ENCODE measurements around the gene GSTM4.
"Not testable (repeated sequence)": the region's sequence is repeated elsewhere in the genome, so short reads cannot be mapped to it uniquely, and the experiment has no call there.

Gene GSTM4

DNA sequence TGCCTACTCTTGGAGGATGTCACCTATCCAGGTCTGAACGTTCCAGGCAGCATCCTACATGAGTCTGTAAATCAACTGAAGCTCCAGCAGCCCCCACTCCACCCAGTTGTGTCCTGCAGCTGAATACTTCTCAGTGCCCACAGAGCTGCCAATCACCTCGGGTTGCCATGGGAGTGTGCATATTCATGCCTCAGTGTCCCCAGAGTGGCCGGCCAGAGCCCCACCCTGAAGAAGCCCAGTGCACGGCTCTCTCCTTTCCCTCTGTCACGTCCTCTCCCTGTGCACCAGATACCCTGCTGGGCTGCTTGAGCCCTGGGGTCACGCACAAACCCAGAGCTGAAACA is 16.1 kb upstream of the GSTM4 start:
- DNase-seq: no peak

DNA sequence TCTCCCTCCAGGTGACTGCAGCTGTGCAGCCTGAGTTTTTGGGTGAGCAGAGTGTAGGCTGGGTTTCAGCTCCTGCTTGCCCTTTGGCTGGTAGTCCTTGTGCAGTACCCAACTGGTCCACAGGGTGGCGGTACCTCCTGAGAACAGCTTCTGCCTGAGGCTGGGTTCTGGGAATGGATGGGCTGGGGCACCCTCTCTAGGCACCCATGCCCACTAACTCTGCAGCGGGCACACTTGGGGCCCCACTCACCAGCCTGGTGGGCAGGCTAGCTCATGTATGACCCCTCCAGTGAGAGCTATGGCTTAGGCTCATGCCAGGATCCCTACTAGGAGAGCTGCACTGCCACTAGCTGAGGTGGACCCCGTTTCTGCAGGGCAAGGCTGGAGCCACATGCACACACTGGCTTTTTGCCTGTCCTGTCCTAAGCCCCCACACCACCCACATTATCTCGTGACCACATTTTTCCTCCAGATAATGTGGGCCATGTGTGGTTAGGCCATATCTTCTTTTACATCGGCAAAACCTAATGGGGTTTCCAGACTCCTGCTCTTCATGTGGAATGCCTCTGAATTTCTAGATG is 15.5 kb upstream of the GSTM4 start:
- DNase-seq: peak; percentile 83 to 88

DNA sequence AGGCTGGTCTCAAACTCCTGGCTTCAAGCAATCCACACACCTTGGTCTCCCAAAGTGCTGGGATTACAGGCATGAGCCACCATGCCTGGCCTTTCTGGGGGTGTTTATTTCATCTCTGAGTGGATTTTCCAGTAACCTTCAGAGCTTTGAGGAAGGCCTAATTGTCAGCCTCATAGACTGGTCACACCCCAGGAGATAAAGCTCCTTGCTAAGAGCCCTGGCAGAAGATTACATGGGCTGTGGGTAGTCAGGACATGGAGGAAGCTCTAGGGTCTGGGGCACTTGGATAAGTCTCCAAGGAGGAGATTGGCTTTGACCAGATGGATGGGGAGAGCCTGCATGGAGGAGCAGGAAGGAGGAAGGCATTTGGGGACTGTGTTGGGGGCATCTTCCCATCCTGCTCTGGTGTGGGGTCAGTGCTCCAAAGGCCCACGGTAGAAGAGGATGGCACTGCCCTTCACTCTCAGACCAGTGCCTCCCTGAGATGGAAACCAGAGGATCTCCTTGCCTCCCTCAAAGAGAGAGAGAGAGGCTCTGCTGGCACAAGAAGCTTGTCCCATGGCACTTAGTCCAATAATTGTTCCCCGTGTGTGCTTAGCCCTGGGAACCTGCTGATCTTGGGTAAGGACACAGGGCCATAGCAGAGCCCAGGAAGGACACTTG is 14.7 kb upstream of the GSTM4 start:
- no peak for DNase-seq

DNA sequence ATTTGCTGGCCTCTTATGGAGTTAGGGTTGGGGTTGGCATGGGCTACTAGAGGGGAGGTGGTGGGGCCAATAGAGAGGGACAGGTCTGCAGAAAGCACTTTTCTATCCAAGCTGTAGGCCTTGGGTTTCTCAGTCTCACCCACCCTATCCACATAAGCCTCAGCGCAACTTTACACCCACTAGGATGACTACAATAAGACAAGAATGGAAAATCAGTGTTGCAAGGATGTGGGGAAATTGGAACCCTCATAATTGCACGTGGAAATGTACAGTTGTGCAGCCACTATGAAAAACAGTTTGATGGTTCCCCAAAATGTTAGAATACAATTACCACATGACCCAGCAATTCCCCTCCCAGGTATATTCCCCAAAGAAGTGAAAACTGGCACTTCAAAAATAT is 14.0 kb upstream of the GSTM4 start:
- DNase-seq: no peak

DNA sequence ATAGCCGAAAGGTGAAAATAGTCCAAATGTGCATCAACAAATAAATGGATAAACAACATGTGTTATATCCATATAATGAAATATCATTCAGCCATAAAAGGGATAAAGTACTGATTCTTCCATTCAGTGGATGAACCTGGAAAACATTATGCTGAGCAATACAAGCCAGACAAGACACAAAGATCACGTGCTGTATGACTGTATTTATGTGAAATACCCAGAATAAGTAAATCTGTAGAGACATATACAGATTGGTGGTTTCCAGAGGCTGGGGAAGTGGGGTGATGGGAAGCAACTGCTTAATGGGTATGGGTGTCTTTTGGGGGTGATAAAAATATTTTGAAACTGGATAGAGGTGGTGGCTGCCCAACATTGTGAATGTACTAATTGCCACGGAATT is 13.3 kb upstream of the GSTM4 start:
- DNase-seq: no peak

DNA sequence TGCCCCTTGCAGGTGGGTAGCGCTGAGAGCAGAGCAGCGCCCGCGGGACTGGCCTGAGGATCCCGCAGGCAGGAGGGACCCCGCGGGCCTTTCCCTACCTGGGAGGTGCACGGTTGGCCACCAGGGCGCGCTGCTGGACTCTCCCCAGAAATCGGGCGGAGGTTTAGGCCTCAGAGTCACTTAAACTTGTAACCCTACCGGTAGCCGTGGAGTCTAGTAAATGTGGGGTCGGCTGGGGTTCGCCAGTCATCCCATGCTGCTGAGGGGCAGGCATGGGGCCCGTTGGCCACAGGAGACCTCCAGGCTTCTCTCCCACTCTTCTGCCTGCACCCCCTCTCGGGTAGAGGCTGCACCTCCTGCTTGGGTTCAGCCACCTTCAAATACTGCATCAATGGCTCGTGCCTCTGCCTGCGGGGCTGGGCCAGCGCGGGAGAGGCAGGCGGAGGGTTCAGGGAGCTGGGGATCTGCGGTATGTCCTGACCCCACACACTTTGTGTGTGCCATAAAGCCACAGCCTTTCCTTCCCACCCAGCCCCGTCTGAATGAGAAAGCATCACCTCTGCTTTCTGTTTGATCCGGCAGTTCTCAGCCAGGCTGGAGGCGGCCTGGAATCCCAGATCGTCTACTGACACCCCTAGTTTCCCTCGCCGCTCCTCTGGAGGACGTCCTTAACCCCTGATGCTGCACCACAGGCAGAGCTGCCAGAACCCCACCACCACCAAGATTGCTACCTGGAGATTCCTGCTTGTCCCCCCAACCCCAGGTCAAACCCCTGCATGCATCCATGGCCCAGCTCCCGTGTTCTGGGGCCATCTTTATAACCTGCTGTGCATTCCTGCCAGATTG is 12.3 kb upstream of the GSTM4 start:
- DNase-seq: peak; percentile 81 to 86

DNA sequence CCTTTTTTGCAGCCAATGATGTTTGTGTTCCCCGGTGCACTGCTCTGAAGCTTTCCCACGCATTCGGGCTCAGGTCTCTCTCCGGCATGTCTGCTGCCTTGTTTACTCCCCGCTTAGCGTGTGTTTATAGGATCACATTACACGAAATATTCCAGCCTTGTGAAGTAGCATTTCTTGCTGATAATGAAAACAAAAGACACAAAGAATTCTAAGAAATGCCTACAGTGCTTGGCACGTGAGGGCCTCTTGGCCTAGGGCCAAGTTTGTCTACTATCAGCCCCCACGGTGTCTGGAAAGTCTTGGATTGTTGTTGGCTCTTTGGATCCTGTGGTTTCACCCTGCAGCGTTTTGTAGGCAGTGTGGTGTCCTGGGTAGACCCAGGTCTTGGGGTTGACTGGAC is 11.2 kb upstream of the GSTM4 start:
- no peak for DNase-seq

DNA sequence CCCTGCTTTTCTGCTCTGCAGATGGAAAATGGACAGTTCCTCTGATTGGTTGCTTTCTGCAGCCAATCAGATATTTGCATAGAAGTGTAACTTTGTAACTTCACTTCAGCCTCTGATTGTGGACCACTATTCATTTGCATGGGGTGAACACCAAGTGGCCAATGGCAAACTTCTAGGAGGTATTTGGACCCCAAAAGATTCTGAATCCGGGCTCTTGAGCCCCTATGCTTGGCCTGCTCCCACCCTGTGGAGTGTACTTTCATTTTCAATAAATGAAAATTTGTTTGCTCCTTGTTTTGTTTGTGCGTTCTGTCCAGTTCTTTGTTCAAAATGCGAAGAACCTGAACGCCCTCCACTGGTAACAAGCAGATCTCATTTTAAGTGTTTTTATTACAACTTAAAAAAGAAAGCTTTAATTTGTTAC is 6.4 kb upstream of the GSTM4 start:
- DNase-seq: no peak

DNA sequence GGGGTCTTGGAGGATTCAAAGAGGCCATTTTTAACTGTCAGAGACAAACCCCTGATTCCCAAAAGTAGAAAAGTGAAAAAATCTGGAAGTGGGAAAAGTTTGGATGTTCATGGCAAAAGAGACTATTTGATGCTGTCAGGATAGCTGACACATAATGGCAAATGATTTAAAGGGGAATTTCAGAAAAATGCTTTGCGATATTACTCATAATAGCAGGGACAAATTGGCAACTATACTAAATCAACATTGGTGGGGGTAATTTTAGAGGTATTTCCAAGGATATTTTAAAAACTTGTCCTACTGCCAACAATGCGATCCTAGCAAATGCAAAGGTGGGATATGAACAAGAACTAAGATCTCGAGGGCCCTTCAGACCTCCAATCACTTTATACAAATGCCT is 5.3 kb upstream of the GSTM4 start:
- no peak for DNase-seq

DNA sequence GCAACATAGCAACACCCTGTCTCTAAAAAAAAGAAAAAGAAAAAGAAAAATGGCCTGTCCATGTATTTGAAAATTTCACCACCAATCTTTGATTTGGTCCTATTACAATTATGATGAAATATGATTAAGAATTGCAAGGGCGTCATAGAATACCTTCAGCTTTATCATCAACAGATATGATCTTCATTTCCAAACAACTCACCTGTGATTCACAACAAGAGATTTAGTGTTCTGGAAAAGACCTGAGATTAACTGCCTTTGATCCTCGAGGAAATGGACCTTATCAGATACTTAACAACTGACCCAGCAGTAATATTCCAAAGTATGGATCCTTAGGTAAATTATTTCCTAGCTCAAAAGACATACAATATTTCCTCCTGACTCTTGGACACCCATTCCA is 3.5 kb upstream of the GSTM4 start:
- no peak for DNase-seq

DNA sequence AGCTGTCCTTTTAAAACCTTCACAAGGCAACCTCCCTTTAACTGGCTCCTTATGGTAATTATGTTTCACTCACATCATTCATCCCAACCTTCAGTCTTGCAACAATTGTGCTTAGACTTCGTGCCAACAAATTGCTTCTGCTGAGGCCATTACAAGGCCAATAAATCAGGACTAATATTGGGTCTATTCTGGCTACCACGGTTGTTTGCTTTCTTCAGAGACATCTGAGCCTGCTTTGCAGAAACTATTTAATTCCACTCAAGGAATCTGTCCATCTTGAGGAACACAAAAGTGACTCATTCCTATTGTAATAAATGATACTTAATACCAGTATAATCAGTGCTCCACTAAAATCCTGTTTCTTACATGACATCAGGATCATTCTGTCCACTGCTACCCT is 2.6 kb upstream of the GSTM4 start:
- no peak for DNase-seq

DNA sequence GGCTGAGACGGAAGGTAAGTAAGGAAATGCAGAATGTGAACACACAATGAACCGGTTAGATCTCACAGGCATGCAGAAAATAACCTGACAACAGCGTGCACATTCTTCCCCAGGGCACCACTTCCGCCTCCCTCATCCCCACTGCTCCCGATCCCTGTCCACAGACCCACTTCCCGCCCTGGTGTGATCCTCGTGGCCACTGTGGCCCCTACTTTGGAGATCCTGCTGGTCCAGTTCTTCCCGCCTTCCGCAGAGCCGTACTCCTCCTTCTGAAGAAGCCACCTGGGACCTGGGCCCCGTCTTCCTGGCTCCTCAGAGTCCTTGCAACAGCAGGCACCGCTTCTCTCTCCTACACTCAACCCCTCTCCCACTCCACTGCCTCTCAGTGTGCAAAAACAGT is 1.4 kb upstream of the GSTM4 start:
- no peak for DNase-seq

DNA sequence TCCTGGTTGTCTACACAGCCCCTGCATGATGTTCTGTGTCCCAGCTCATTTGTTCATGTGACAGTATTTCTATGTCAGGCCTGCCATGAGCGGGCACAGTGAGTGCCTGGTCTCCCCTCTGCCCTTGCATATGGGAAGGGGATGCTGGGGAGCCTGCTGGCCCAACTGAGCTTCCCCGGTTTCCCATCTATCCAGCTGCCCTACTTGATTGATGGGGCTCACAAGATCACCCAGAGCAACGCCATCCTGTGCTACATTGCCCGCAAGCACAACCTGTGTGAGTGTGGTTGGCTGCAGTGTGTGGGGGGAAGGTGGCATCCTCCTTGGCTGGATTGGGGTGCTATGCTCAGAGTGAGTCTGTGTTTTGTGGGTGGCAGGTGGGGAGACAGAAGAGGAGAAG is 1.5 kb downstream of the GSTM4 start:
- DNase-seq: no peak

DNA sequence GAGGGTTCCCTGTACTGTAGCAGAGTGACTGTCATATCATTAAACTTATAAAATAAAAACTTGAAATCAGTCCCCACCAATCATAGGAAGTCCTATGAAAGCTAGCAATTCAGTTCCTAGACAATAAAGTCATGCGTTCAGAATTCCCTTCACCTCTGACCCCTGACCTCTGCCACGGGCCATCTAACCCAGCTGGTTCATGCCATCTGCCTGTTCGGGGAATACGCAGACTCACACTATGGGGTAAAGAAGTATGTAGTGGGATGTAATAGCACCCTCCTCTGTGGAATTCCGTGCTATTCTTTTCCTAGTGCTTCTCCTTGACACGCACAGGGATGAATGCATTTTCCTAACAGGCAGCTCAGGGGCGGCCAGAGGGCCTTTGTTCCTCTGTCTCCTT is 2.1 kb downstream of the GSTM4 start:
- DNase-seq: no peak

DNA sequence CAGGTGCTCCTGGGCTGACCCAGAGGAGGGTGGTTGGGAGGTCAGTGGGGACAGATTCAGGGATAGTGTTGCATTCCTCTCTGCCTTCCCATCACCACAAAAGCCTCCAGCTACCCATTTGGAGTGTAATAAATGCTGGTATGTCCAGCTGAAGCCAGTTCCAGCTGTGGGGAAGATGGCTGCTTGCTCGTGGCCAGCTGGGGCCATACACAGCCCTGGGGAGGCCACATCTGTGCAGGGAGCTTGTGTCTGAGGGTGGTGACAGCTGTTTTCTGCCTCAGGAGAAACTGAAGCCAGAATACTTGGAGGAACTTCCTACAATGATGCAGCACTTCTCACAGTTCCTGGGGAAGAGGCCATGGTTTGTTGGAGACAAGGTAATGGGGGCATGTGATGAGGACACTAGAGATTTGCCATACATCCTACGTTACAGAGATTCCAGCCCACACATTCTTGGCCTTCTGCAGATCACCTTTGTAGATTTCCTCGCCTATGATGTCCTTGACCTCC is 2.7 kb downstream of the GSTM4 start:
- DNase-seq: no peak

DNA sequence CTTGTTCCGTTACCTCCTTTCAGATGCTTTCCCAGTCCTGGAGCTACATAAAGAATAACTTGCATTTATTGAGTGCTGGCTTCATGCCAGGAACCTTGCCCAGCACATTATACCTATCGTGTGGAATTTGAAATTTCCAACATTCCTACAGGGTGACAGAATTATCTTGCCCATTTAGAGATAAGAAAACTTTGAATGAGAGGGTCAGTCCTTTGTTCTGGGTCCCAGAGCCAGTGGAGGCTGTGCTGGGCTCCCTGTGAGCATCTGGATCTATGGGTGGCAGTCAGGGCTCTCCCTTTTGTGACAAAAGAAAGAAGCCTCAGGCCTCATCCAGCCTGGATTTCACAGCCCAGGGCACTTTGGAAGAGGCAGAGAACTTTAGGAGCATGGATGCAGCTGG is 3.2 kb downstream of the GSTM4 start:
- no peak for DNase-seq

DNA sequence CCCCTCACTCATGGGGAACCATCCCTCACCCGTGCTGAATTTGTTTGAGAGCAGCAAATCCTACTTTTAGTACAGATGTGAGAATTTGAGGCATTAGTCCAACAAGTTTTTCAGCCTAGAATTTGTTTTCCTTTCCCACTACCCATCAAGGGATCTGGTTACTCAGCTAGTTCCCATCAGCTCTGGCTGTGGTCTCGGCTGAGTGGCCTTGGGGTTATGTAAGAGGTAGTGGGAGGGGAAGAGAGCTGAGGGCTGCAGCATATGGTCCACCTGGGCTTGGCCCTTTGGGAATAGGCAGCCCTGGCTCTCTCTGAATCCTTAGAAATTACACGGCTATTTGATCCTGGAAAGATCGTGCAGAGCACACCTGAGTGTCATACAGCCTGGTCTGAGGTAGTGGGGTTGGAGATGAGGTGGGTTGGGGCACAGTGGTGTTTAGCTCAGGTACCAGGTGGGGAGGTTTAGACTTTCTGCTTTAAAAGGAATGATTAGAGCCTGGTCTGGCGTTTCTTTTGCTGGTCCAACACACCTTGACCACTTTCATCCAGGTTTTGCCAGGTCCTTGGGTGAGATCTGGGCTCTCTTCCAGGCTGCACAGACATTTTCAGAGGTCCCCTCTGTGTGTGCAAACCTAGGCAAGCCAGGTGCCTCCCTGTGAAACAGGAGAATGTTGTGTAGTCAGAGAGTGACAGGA is 4.2 kb downstream of the GSTM4 start:
- no peak for DNase-seq

DNA sequence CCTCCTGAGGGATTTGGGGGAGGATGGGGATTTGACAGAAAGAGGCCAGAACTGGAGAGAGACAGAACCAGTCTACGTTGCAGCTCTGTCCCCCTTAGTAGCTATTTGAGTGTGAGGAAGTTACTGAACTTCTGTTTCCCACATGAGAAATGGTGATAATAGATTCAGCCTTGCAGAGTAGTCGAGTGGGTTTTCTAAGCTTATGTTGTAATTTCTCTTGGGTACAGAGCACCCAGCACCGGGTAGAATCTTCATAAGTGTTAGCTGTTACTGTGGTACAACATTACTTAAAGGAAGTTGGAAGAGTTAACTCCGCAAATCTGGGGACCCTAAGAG is 4.8 kb downstream of the GSTM4 start:
- DNase-seq: not testable (repeated sequence)

DNA sequence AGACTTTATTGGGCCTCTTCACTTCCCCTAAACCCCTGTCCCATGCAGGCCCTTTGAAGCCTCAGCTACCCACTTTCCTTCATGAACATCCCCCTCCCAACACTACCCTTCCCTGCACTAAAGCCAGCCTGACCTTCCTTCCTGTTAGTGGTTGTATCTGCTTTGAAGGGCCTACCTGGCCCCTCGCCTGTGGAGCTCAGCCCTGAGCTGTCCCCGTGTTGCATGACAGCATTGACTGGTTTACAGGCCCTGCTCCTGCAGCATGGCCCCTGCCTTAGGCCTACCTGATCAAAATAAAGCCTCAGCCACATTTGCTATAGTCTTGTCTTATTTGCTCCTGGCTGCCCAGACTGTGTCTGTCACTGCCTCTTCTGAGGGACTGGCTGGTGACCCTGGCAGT is 5.5 kb downstream of the GSTM4 start:
- DNase-seq: no peak

DNA sequence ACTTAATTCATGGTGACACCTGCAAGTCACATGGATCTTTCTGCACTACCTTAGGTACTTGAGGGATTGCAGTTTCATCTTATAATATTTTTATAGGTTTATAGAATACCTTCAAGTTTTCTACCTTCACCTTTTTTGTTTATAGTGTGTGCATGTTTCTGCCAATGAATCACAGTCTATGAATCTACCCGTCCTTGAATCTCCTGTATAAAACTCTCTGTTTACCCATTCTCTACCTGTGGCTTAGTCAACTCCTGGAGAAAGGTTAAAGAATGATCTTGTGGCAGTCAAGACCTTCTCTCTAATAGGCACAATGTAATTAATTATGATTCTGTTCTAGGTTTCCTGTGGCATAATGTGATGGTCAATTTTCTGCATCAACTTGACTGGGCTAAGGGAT is 8.8 kb downstream of the GSTM4 start:
- DNase-seq: no peak

DNA sequence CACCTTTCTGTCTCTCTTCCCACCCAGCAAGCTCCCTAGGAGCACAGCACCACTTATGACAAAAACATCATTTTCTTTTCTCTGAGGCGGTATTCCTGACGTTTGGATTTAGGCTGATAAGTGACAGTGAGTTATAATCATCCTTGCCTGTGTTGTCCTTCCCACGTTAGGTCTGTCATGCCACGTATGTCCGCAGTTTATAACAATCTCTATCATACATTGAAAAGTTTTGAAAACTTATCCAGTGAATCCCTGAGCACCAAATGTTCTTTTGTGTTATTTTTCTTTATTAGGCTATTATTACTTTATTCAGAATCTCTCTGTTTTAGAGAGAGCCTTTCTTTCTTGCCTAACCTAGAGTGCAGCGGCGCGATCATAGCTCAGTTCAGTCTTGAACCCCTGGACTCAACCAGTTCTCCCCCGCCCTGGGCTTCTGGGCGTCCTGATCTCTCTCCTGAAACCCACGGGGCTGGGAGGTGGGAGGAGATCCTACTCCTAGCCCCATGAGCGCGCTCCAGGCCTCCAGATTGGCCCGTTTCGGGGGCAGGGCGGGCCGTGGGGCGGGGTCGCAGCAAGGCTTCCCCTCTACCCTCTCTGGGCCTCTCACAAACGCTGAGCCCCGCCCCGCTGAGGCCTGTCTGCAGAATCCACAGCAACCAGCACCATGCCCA is 11.7 kb downstream of the GSTM4 start, which contains the start of gene GSTM2:
GSTM2 (plus strand) TSS at position 606 of the 671 bp plus-strand sequence; CDS start at position 665, 59 bp downstream.
- peak; percentile 76 to 77 for DNase-seq

DNA sequence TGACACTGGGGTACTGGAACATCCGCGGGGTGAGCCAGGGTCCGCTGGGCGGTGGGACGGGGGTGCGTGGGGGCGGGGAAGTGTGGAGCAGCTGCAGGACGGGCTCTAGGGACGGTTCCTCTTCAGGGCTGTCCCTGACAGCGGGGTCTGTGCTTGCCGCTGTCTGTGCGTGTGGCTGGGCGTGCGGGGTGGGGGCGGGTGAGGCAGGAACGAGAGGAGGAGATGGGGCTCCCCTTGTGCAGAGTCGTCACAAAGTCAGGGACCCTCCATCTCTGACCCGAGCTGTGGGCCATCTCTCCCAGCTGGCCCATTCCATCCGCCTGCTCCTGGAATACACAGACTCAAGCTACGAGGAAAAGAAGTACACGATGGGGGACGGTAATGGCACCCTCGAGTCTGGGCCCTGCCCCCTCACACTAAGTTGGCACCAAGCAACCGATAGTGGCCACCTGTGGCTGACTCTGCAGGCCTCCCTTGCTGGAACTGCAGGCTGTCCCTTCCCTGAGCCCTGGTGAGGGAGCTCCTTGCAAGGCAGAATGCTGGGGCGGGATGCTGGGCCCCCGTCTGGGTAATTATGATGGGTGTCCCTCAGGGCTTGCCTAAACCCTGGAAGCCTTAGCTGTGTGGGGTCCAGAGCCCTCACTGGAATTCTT is 12.3 kb downstream of the GSTM4 start:
- DNase-seq: no peak

All from CD4-positive, alpha-beta T cell treated with Interferon alpha-2 for 1 hour (primary cell).